Trophoblast cell (in vitro differentiated cells and primary cell): Measurements from ENCODE around the gene CCDC40.

Experiments used
- DNase-seq, 2 donors: peaks; one replicate each; pipeline ENCODE4 v3.0.0-alpha.2; 2016
- H2AFZ ChIP-seq: 2 replicates; pipeline ENCODE4 v1.6.1; 2013; ENCODE audit warnings: low read length, moderate library complexity, mild to moderate bottlenecking; ENCODE audit not compliant: insufficient read depth, poor library complexity
- H2AK5ac ChIP-seq: 2 replicates; pipeline ENCODE4 v1.6.1; 2013; ENCODE audit warnings: mild to moderate bottlenecking, low read length
- H2BK120ac ChIP-seq: 2 replicates; pipeline ENCODE4 v1.6.1; 2013; ENCODE audit warnings: low read length, mild to moderate bottlenecking, moderate library complexity; ENCODE audit not compliant: insufficient read depth, poor library complexity
- H2BK12ac ChIP-seq: 2 replicates; pipeline ENCODE4 v1.6.1; 2013; ENCODE audit warnings: mild to moderate bottlenecking, low read length, moderate library complexity
- H2BK5ac ChIP-seq: 2 replicates; pipeline ENCODE4 v1.6.1; 2013; ENCODE audit warnings: low read length, low read depth, moderate library complexity, mild to moderate bottlenecking; ENCODE audit not compliant: poor library complexity
- H3K14ac ChIP-seq: 2 replicates; pipeline ENCODE4 v1.6.1; 2013; ENCODE audit warnings: mild to moderate bottlenecking, low read length
- H3K18ac ChIP-seq: 2 replicates; pipeline ENCODE4 v1.6.1; 2013; ENCODE audit warnings: mild to moderate bottlenecking, low read length
- H3K23ac ChIP-seq: 2 replicates; pipeline ENCODE4 v1.6.1; 2013; ENCODE audit warnings: low read length
- H3K27ac ChIP-seq: 2 replicates; pipeline ENCODE4 v1.5.1; 2013; ENCODE audit warnings: low read depth, mild to moderate bottlenecking, inconsistent platforms, low read length, moderate library complexity
- H3K27me3 ChIP-seq: 2 replicates; pipeline ENCODE4 v1.6.1; 2013; ENCODE audit warnings: inconsistent platforms, mild to moderate bottlenecking, low read length, moderate library complexity; ENCODE audit not compliant: insufficient read depth
- H3K36me3 ChIP-seq, 2 experiments: 1 replicate in 1 of 2; 2 replicates in 1 of 2; pipeline ENCODE4 v1.6.1; 2013; ENCODE audit warnings: low read length in 2 of 2, mild to moderate bottlenecking in 2 of 2, moderate library complexity in 1 of 2; ENCODE audit not compliant: insufficient read depth in 2 of 2, control insufficient read depth in 1 of 2
- H3K4ac ChIP-seq: 2 replicates; pipeline ENCODE4 v1.6.1; 2013; ENCODE audit warnings: low read depth, mild to moderate bottlenecking, low read length, moderate library complexity
- H3K4me1 ChIP-seq, 2 experiments: 1 replicate in 1 of 2; 2 replicates in 1 of 2; pipeline ENCODE4 v1.6.1; 2013; ENCODE audit warnings: low read length in 2 of 2, mild to moderate bottlenecking in 2 of 2, moderate library complexity in 1 of 2; ENCODE audit not compliant: insufficient read depth in 2 of 2, control insufficient read depth in 1 of 2
- H3K4me2 ChIP-seq: 2 replicates; pipeline ENCODE4 v1.6.1; 2013; ENCODE audit warnings: inconsistent platforms, mild to moderate bottlenecking, low read length, moderate library complexity
- H3K4me3 ChIP-seq: 2 replicates; pipeline ENCODE4 v1.5.1; 2013; ENCODE audit warnings: mild to moderate bottlenecking, low read depth, low read length, inconsistent platforms
- H3K79me1 ChIP-seq: one replicate; pipeline ENCODE4 v1.6.1; 2013; ENCODE audit warnings: low read length
- H3K79me2 ChIP-seq: 2 replicates; pipeline ENCODE4 v1.6.1; 2013; ENCODE audit warnings: low read length, mild to moderate bottlenecking; ENCODE audit not compliant: control insufficient read depth, insufficient read depth, poor library complexity
- H3K9ac ChIP-seq: 2 replicates; pipeline ENCODE4 v1.6.1; 2013; ENCODE audit warnings: mild to moderate bottlenecking, low read length
- H3K9me3 ChIP-seq: 2 replicates; pipeline ENCODE4 v1.6.1; 2013; ENCODE audit warnings: low read depth, mild to moderate bottlenecking, control low read depth, inconsistent platforms, low read length; ENCODE audit not compliant: insufficient read depth
- H4K12ac ChIP-seq: 2 replicates; pipeline ENCODE4 v1.6.1; 2013; ENCODE audit warnings: low read depth, mild to moderate bottlenecking, low read length, moderate library complexity
- H4K8ac ChIP-seq: 2 replicates; pipeline ENCODE4 v1.6.1; 2013; ENCODE audit warnings: low read depth, mild to moderate bottlenecking, low read length, moderate library complexity
- H4K91ac ChIP-seq: one replicate; pipeline ENCODE4 v1.6.1; 2013; ENCODE audit warnings: low read depth, mild to moderate bottlenecking, low read length, moderate library complexity
- WGBS: extraction: QIAGEN DNeasy Blood & Tissue Kit; methylation state at CpG from one replicate; pipeline ENCODE4 v1.1.7; 2013; ENCODE audit warnings: missing lambda C conversion rate; ENCODE audit not compliant: insufficient read length, insufficient coverage; ENCODE audit errors: extremely low coverage; 5-methylcytosine and 5-hydroxymethylcytosine counted together

The CCDC40 gene

GRCh38 chr17:80115159-80115558 lies 78.7 kb downstream of the CCDC40 start:
- Histone ChIP-seq H2AFZ (no peak overlapping the region), H3K9me3 (peaks cover 2% of the 10 kb centered on the region), H4K12ac (no peak overlapping the region), H3K14ac (no peak overlapping the region), H4K91ac (no peak overlapping the region), H3K9ac (no peak overlapping the region), H3K18ac (no peak overlapping the region), H2BK12ac (no peak overlapping the region), H4K8ac (no peak overlapping the region), H3K4me3 (no peak overlapping the region), H2BK120ac (no peak overlapping the region), H2AK5ac (no peak overlapping the region), H3K4me1 (peaks cover 16 to 31% of the 10 kb centered on the region in 2 experiments), H2BK5ac (no peak overlapping the region), H3K36me3 (peaks cover 5 to 8% of the 10 kb centered on the region in 2 experiments), H3K4me2 (no peak overlapping the region), H3K23ac (no peak overlapping the region), H3K27ac (no peak overlapping the region), H3K27me3 (no peaks in the 10 kb centered on the region), H3K79me2 (peaks cover 3% of the 10 kb centered on the region), H3K79me1 (peaks cover 9% of the 10 kb centered on the region), H3K4ac (no peak overlapping the region)
- peak in 1 of 2 donors; percentile 74 for DNase-seq
- no CpG with 5 or more reads among the region's 8 CpGs for WGBS

- H2BK120ac ChIP-seq: no peak overlapping the region
- no peak overlapping the region for H3K18ac ChIP-seq
Observed at GRCh38 chr17:80116276-80116920, 80.0 kb downstream of the CCDC40 start.

GRCh38 chr17:80116921-80117380 lies 80.5 kb downstream of the CCDC40 start:
- no peak overlapping the region for H3K4ac ChIP-seq
- H3K23ac ChIP-seq: no peak overlapping the region
- H3K9me3 ChIP-seq: peaks cover 2% of the 10 kb centered on the region
- H4K8ac ChIP-seq: no peak overlapping the region
- H3K79me2 ChIP-seq: peaks cover 2% of the 10 kb centered on the region
- no peak overlapping the region for H3K4me2 ChIP-seq
- H3K79me1 ChIP-seq: peaks cover 5% of the 10 kb centered on the region
- peaks cover 5 to 19% of the 10 kb centered on the region in 2 experiments for H3K4me1 ChIP-seq
- H3K27ac ChIP-seq: no peak overlapping the region
- DNase-seq: no peak
- no peak overlapping the region for H2BK12ac ChIP-seq
- no peak overlapping the region for H3K9ac ChIP-seq
- no peak overlapping the region for H2BK120ac ChIP-seq
- peaks cover 5 to 8% of the 10 kb centered on the region in 2 experiments for H3K36me3 ChIP-seq
- no peak overlapping the region for H3K14ac ChIP-seq
- no peak overlapping the region for H2BK5ac ChIP-seq
- H3K18ac ChIP-seq: peak overlapping the region; percentile 21
- no peak overlapping the region for H4K12ac ChIP-seq
- no CpG with 5 or more reads among the region's 13 CpGs for WGBS
- no peaks in the 10 kb centered on the region for H3K27me3 ChIP-seq
- no peak overlapping the region for H2AFZ ChIP-seq
- H4K91ac ChIP-seq: no peak overlapping the region
- no peak overlapping the region for H3K4me3 ChIP-seq
- no peak overlapping the region for H2AK5ac ChIP-seq

More at GRCh38 chr17:80116276-80116920, 80.0 kb downstream of the CCDC40 start:
- no peak overlapping the region for H4K12ac ChIP-seq
- no peak overlapping the region for H4K8ac ChIP-seq
- no CpG with 5 or more reads among the region's 16 CpGs for WGBS
- H2BK5ac ChIP-seq: no peak overlapping the region
- no peak overlapping the region for H3K4me3 ChIP-seq
- H2AFZ ChIP-seq: no peak overlapping the region
- no peak overlapping the region for H4K91ac ChIP-seq
- H3K79me1 ChIP-seq: peaks cover 8% of the 10 kb centered on the region
- no peak overlapping the region for H3K9ac ChIP-seq
- H3K4me1 ChIP-seq: peaks cover 11 to 24% of the 10 kb centered on the region in 2 experiments
- no peak overlapping the region for H3K4ac ChIP-seq
- peaks cover 3% of the 10 kb centered on the region for H3K79me2 ChIP-seq
- no peak overlapping the region for H3K4me2 ChIP-seq
- H3K14ac ChIP-seq: no peak overlapping the region
- no peak overlapping the region for H3K23ac ChIP-seq
- peaks cover 5 to 8% of the 10 kb centered on the region in 2 experiments for H3K36me3 ChIP-seq
- H3K27me3 ChIP-seq: no peaks in the 10 kb centered on the region
- H3K27ac ChIP-seq: no peak overlapping the region
- peak; percentile 98 for DNase-seq
- no peak overlapping the region for H2BK12ac ChIP-seq
- H3K9me3 ChIP-seq: peaks cover 2% of the 10 kb centered on the region
- H2AK5ac ChIP-seq: no peak overlapping the region

- H3K79me1 ChIP-seq: no peaks in the 10 kb centered on the region
- H3K27ac ChIP-seq: no peak overlapping the region
- no peak overlapping the region for H3K4me2 ChIP-seq
- no peaks in the 10 kb centered on the region for H3K9me3 ChIP-seq
- no peak overlapping the region for H3K14ac ChIP-seq
- no CpG with 5 or more reads among the region's 31 CpGs for whole genome bisulfite sequencing
- H4K8ac ChIP-seq: no peak overlapping the region
- peak in 1 of 2 donors; percentile 15 for DNase-seq
- no peak overlapping the region for H4K12ac ChIP-seq
- H3K23ac ChIP-seq: no peak overlapping the region
- H3K27me3 ChIP-seq: no peaks in the 10 kb centered on the region
- peaks cover 5% of the 10 kb centered on the region in 2 experiments for H3K36me3 ChIP-seq
- no peak overlapping the region for H3K4ac ChIP-seq
- H3K9ac ChIP-seq: no peak overlapping the region
- no peak overlapping the region for H4K91ac ChIP-seq
- H3K18ac ChIP-seq: no peak overlapping the region
- peaks cover 0 to 12% of the 10 kb centered on the region in 2 experiments for H3K4me1 ChIP-seq
- no peak overlapping the region for H2BK12ac ChIP-seq
- no peak overlapping the region for H2BK5ac ChIP-seq
- H2AK5ac ChIP-seq: no peak overlapping the region
- no peak overlapping the region for H2AFZ ChIP-seq
- no peak overlapping the region for H3K4me3 ChIP-seq
- no peak overlapping the region for H2BK120ac ChIP-seq
- no peaks in the 10 kb centered on the region for H3K79me2 ChIP-seq
Observed at GRCh38 chr17:80117491-80118401, 81.3 kb downstream of the CCDC40 start.
